WTC11 (cell line): ENCODE data around the gene PUSL1. TPM values are rescaled to one million over a fixed set of nuclear protein-coding genes. Genes with fewer than 3 reads are reported as not detected.

Experiments
- ATAC-seq: fragments of 200-7000 bp; cut with Tn5 transposase; 2 replicates; pipeline ENCODE4 v1.10.0; 2021; ENCODE audit warnings: mild to moderate bottlenecking, moderate library complexity
- CTCF ChIA-PET: fragments of 300-600 bp; sonication (Branson Sonifier 250); formaldehyde crosslinking; loops from one replicate; lab custom pipeline; 2021; ENCODE audit warnings: antibody characterized with exemption; lab: Charles Lee
- POLR2A ChIA-PET: fragments of 350-600 bp; sonication (Branson Sonifier 250); formaldehyde crosslinking; loops from one replicate; lab custom pipeline; 2021; ENCODE audit warnings: antibody characterized with exemption; lab: Charles Lee
- DNase-seq: peaks from one replicate; pipeline ENCODE4 v3.0.0; 2021; ENCODE audit warnings: low spot score
- H3K27ac Mint-ChIP-seq: 2 replicates; pipeline ENCODE4 v1.8.0; 2021; ENCODE audit warnings: mixed read lengths
- H3K27me3 Mint-ChIP-seq: 2 replicates; pipeline ENCODE4 v1.8.0; 2021; ENCODE audit warnings: low read depth, mild to moderate bottlenecking, moderate library complexity, mixed read lengths
- H3K36me3 Mint-ChIP-seq: 2 replicates; pipeline ENCODE4 v1.8.0; 2021; ENCODE audit warnings: mixed read lengths
- H3K4me1 Mint-ChIP-seq: 2 replicates; pipeline ENCODE4 v1.8.0; 2022; ENCODE audit warnings: mixed read lengths
- H3K4me3 Mint-ChIP-seq: 2 replicates; pipeline ENCODE4 v1.8.0; 2021; ENCODE audit warnings: mild to moderate bottlenecking, moderate library complexity, mixed read lengths
- H3K9me3 Mint-ChIP-seq: 2 replicates; pipeline ENCODE4 v1.8.0; 2021; ENCODE audit warnings: mixed read lengths
- AR ChIP-seq: fragments of 250-450 bp; sonication (Bioruptor Pico); IDR thresholded peaks from 2 replicates; pipeline ENCODE4 v1.9.0; 2021; ENCODE audit warnings: mild to moderate bottlenecking
- ATF3 ChIP-seq: sonication (generic); formaldehyde crosslinking; conservative IDR thresholded peaks from 2 replicates; pipeline ENCODE4 v1.8.1; 2022; ENCODE audit warnings: mild to moderate bottlenecking, missing genetic modification reagents
- CDX4 ChIP-seq: fragments of 250-450 bp; sonication (Bioruptor Pico); IDR thresholded peaks from 2 replicates; pipeline ENCODE4 v1.9.0; 2021; ENCODE audit warnings: moderate library complexity, mild to moderate bottlenecking, inconsistent platforms, borderline replicate concordance
- CREM ChIP-seq: sonication (generic); formaldehyde crosslinking; IDR thresholded peaks from 2 replicates; pipeline ENCODE4 v1.8.1; 2022; ENCODE audit warnings: mild to moderate bottlenecking, missing genetic modification reagents, moderate library complexity
- CTCF ChIP-seq: fragments of 200-600 bp; IDR thresholded peaks from 2 replicates; pipeline ENCODE4 v1.8.0; 2022; ENCODE audit warnings: antibody characterized with exemption
- FOXP4 ChIP-seq: sonication (generic); formaldehyde crosslinking; IDR thresholded peaks from 2 replicates; pipeline ENCODE4 v1.8.0; 2022; ENCODE audit warnings: mild to moderate bottlenecking, missing genetic modification reagents
- IRF1 ChIP-seq: sonication (generic); formaldehyde crosslinking; IDR thresholded peaks from 2 replicates; pipeline ENCODE4 v1.8.0; 2023; ENCODE audit warnings: missing genetic modification reagents
- JAZF1 ChIP-seq: fragments of 250-450 bp; sonication (Bioruptor Pico); IDR thresholded peaks from 2 replicates; pipeline ENCODE4 v1.9.0; 2021; ENCODE audit warnings: moderate library complexity, mild to moderate bottlenecking, inconsistent platforms
- MAX ChIP-seq: sonication (generic); formaldehyde crosslinking; IDR thresholded peaks from 2 replicates; pipeline ENCODE4 v1.8.0; 2022; ENCODE audit warnings: mild to moderate bottlenecking, missing genetic modification reagents
- NFATC4 ChIP-seq: fragments of 250-450 bp; sonication (Bioruptor Pico); IDR thresholded peaks from 2 replicates; pipeline ENCODE4 v1.9.0; 2021; ENCODE audit warnings: mild to moderate bottlenecking
- NR1H2 ChIP-seq: sonication (generic); formaldehyde crosslinking; IDR thresholded peaks from 2 replicates; pipeline ENCODE4 v1.9.0; 2021; ENCODE audit warnings: mild to moderate bottlenecking, moderate library complexity, missing genetic modification reagents
- PRRX2 ChIP-seq: fragments of 250-450 bp; sonication (Bioruptor Pico); IDR thresholded peaks from 2 replicates; pipeline ENCODE4 v1.8.0; 2021; ENCODE audit warnings: mild to moderate bottlenecking
- RORB ChIP-seq: fragments of 250-450 bp; sonication (Bioruptor Pico); IDR thresholded peaks from 2 replicates; pipeline ENCODE4 v1.9.0; 2021; ENCODE audit warnings: mild to moderate bottlenecking
- STAT6 ChIP-seq: sonication (generic); formaldehyde crosslinking; conservative IDR thresholded peaks from 2 replicates; pipeline ENCODE4 v1.8.1; 2023; ENCODE audit warnings: mild to moderate bottlenecking, low read depth, missing genetic modification reagents, moderate library complexity
- USF2 ChIP-seq: sonication (generic); formaldehyde crosslinking; IDR thresholded peaks from 2 replicates; pipeline ENCODE4 v1.8.1; 2023; ENCODE audit warnings: mild to moderate bottlenecking, missing genetic modification reagents, moderate library complexity
- ZBTB43 ChIP-seq: sonication (generic); formaldehyde crosslinking; IDR thresholded peaks from 2 replicates; pipeline ENCODE4 v1.8.1; 2023; ENCODE audit warnings: mild to moderate bottlenecking, missing genetic modification reagents
- total RNA-seq: library from RNA; stranded (reverse); gene quantifications from 3 replicates; pipeline ENCODE4 v1.2.3, GENCODE V29; 2021

PUSL1 gene
- total RNA-seq, 1 experiment from 2014 or later: 51.5 TPM

GRCh38 chr1:1308756-1309250, 406 bp downstream of the PUSL1 start (continued):
- TF ChIP-seq AR (CRISPR knock-in tag) (no peak), PRRX2 (CRISPR knock-in tag) (no peak), NFATC4 (CRISPR knock-in tag) (no peak), IRF1 (peak; percentile 13; the same call in 1 of the 2 replicates), CREM (CRISPR knock-in tag) (no peak), STAT6 (CRISPR knock-in tag) (no peak), USF2 (CRISPR knock-in tag) (no peak), RORB (CRISPR knock-in tag) (no peak), FOXP4 (CRISPR knock-in tag) (no peak)

GRCh38 chr1:1309251-1310108, 1.1 kb downstream of the PUSL1 start:
- DNase-seq: no peak
- no peak overlapping the region for H3K27ac Mint-ChIP-seq
- peak; percentile 2 for ATAC-seq
- peaks cover 13% of the 10 kb centered on the region for H3K36me3 Mint-ChIP-seq
- CTCF ChIA-PET: interaction anchor here (1.8 to 3.2 kb wide), 2 partner anchors 9 to 18 kb away, joined by 6 to 17 read pairs; no protein-coding TSS in a partner anchor
- peaks cover 6% of the 10 kb centered on the region; the same call in 1 of the 2 replicates for H3K27me3 Mint-ChIP-seq
- no peaks in the 10 kb centered on the region for H3K9me3 Mint-ChIP-seq
- H3K4me3 Mint-ChIP-seq: peak overlapping the region; percentile 70
- H3K4me1 Mint-ChIP-seq: peaks cover 20% of the 10 kb centered on the region
- POLR2A ChIA-PET: interaction anchor here (0.6 to 1.2 kb wide), 3 partner anchors 66 to 295 kb away, joined by 3 read pairs; partner anchors contain the start of gene AURKAIP1
- TF ChIP-seq CREM (CRISPR knock-in tag) (no peak), JAZF1 (CRISPR knock-in tag) (no peak), NR1H2 (CRISPR knock-in tag) (no peak), CTCF (no peak), ATF3 (CRISPR knock-in tag) (no peak), CDX4 (CRISPR knock-in tag) (no peak), PRRX2 (CRISPR knock-in tag) (no peak), MAX (CRISPR knock-in tag) (peak; percentile 59), STAT6 (CRISPR knock-in tag) (no peak), ZBTB43 (no peak; the same call in 1 of the 2 replicates)
